ENCODE data around the gene KLHL11. TPM values are rescaled to one million over a fixed set of nuclear protein-coding genes. Genes with fewer than 3 reads are reported as not detected.

KLHL11 gene
- total and polyA plus RNA-seq, 2 experiments from 2014 or later = 8.7 to 25.5 TPM

GRCh38 chr17:41811549-41812380 is 53.5 kb downstream of the KLHL11 start, which contains the start of gene P3H4:
Gene P3H4 (minus strand): TSS chr17:41811949. CDS start chr17:41811915, 34 bp downstream.
- H3K27ac Mint-ChIP-seq = peak within 1 kb of the TSS; percentile 90
- ATAC-seq = peak; percentile 67
- H3K27me3 ChIP-seq (ENCODE audit: insufficient read depth) = peaks cover 9% of the 10 kb centered on the region

More at GRCh38 chr17:41811549-41812380, 53.5 kb downstream of the KLHL11 start, which contains the start of gene P3H4:
- Mint-ChIP-seq H3K27me3 (ENCODE audit: insufficient read depth, low read depth, poor library complexity) (peaks cover 22% of the 10 kb centered on the region), H3K9me3 (peaks cover 9% of the 10 kb centered on the region; the same call in 2 of the 3 replicates), H3K36me3 (ENCODE audit: low read depth) (peaks cover 24% of the 10 kb centered on the region), H3K4me1 (peaks cover 19% of the 10 kb centered on the region), H3K4me3 (peak within 1 kb of the TSS; percentile 93)
- H3K27ac ChIP-seq (ENCODE audit: low read depth) = peak within 1 kb of the TSS; percentile 67
- peaks cover 12% of the 10 kb centered on the region for H3F3A ChIP-seq (replicated peaks; ENCODE audit: low read depth)
- H3K4me1 ChIP-seq (ENCODE audit: insufficient read depth) = peaks cover 28% of the 10 kb centered on the region
- no peaks in the 10 kb centered on the region for H4K20me1 ChIP-seq (replicated peaks; ENCODE audit: insufficient read depth)
- no peaks in the 10 kb centered on the region for H3K36me3 ChIP-seq (ENCODE audit: insufficient read depth)
- H3K4me2 ChIP-seq = peak within 1 kb of the TSS; percentile 98
- peak within 1 kb of the TSS; percentile 98 for H3K4me3 ChIP-seq
- peaks cover 46% of the 10 kb centered on the region for H3K79me2 ChIP-seq (replicated peaks; ENCODE audit: insufficient read depth)
- H2AFZ ChIP-seq = peak within 1 kb of the TSS; percentile 98
- H3K9me2 ChIP-seq (ENCODE audit: insufficient read depth) = no peaks in the 10 kb centered on the region
- DNase-seq (ENCODE audit: low spot score) = peak; percentile 84
- TF ChIP-seq, protein P1, sequence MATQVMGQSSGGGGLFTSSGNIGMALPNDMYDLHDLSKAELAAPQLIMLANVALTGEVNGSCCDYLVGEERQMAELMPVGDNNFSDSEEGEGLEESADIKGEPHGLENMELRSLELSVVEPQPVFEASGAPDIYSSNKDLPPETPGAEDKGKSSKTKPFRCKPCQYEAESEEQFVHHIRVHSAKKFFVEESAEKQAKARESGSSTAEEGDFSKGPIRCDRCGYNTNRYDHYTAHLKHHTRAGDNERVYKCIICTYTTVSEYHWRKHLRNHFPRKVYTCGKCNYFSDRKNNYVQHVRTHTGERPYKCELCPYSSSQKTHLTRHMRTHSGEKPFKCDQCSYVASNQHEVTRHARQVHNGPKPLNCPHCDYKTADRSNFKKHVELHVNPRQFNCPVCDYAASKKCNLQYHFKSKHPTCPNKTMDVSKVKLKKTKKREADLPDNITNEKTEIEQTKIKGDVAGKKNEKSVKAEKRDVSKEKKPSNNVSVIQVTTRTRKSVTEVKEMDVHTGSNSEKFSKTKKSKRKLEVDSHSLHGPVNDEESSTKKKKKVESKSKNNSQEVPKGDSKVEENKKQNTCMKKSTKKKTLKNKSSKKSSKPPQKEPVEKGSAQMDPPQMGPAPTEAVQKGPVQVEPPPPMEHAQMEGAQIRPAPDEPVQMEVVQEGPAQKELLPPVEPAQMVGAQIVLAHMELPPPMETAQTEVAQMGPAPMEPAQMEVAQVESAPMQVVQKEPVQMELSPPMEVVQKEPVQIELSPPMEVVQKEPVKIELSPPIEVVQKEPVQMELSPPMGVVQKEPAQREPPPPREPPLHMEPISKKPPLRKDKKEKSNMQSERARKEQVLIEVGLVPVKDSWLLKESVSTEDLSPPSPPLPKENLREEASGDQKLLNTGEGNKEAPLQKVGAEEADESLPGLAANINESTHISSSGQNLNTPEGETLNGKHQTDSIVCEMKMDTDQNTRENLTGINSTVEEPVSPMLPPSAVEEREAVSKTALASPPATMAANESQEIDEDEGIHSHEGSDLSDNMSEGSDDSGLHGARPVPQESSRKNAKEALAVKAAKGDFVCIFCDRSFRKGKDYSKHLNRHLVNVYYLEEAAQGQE (IDR thresholded peaks at IDR 0.05; ENCODE audit: unreplicated experiment) = peak; percentile 23
- TF ChIP-seq NANOG (IDR thresholded peaks at IDR 0.05; ENCODE audit: borderline replicate concordance) (no peak), CREB1 (CRISPR knock-in tag; IDR thresholded peaks at IDR 0.05; ENCODE audit: low read depth) (0 out of 2 replicates have a peak, but pooled peaks have one; percentile 3), JUNB (IDR thresholded peaks at IDR 0.05; ENCODE audit: unreplicated experiment) (no peak), EZH2phosphoT487 (IDR thresholded peaks at IDR 0.05; ENCODE audit: unreplicated experiment) (no peak)
- TF ChIP-seq, protein P2, sequence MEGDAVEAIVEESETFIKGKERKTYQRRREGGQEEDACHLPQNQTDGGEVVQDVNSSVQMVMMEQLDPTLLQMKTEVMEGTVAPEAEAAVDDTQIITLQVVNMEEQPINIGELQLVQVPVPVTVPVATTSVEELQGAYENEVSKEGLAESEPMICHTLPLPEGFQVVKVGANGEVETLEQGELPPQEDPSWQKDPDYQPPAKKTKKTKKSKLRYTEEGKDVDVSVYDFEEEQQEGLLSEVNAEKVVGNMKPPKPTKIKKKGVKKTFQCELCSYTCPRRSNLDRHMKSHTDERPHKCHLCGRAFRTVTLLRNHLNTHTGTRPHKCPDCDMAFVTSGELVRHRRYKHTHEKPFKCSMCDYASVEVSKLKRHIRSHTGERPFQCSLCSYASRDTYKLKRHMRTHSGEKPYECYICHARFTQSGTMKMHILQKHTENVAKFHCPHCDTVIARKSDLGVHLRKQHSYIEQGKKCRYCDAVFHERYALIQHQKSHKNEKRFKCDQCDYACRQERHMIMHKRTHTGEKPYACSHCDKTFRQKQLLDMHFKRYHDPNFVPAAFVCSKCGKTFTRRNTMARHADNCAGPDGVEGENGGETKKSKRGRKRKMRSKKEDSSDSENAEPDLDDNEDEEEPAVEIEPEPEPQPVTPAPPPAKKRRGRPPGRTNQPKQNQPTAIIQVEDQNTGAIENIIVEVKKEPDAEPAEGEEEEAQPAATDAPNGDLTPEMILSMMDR (conservative IDR thresholded peaks at IDR 0.05; ENCODE audit: low read depth in 2 of 2) = peak; percentile 33 to 64; a peak in 3 of 4 replicates
